ENCODE results near the gene NOL6. TPM values are rescaled to one million over a fixed set of nuclear protein-coding genes. Genes with fewer than 3 reads are reported as not detected.
"Not testable (repeated sequence)": the region's sequence is repeated elsewhere in the genome, so short reads cannot be mapped to it uniquely, and the experiment has no call there.

Gene NOL6
- total RNA-seq, 1 experiment from 2014 or later: 64.4 TPM

GRCh38 chr9:33424043-33424442, 49.7 kb downstream of the NOL6 start:
- not testable (repeated sequence) for H3K36me3 Mint-ChIP-seq (ENCODE audit: insufficient read depth in 1 of 3, low read depth in 3 of 3); H3K4me2 ChIP-seq (ENCODE audit: insufficient read depth, insufficient read length, low read length); H3K4me3 Mint-ChIP-seq; H2BK120ac ChIP-seq (ENCODE audit: low read depth, low read length, poor library complexity, severe bottlenecking); H3K56ac ChIP-seq (ENCODE audit: insufficient read length, low read depth, low read length); H3K9ac ChIP-seq (ENCODE audit: extremely low read depth, insufficient read length, low read length); H3K23ac ChIP-seq (ENCODE audit: insufficient read length, low read depth, low read length); H3K27ac Mint-ChIP-seq; H3K9me3 Mint-ChIP-seq; H3K14ac ChIP-seq (ENCODE audit: insufficient read depth, low read length); H2AFZ ChIP-seq (ENCODE audit: low read length); H2AK5ac ChIP-seq (ENCODE audit: insufficient read length, low read length); H3K27me3 Mint-ChIP-seq (ENCODE audit: low read depth); H4K20me1 ChIP-seq (ENCODE audit: control insufficient read depth, insufficient read depth, insufficient read length); H3K4me1 Mint-ChIP-seq; H2BK15ac ChIP-seq (ENCODE audit: low read depth, low read length); H3K27ac ChIP-seq (ENCODE audit: insufficient read length, low read depth, low read length); H3K4me1 ChIP-seq (ENCODE audit: insufficient read depth, low read length); H3T11ph ChIP-seq (ENCODE audit: low read length); H4K91ac ChIP-seq (ENCODE audit: insufficient read length, low read depth, low read length); DNase-seq; H3K4ac ChIP-seq (ENCODE audit: low read depth, low read length); H4K8ac ChIP-seq (replicated peaks; ENCODE audit: insufficient read length, low read depth, low read length); H2BK12ac ChIP-seq (ENCODE audit: insufficient read length, low read depth, low read length); H3K18ac ChIP-seq (ENCODE audit: insufficient read length, low read depth, low read length); H3K79me1 ChIP-seq (ENCODE audit: insufficient read depth, low read depth, low read length, poor library complexity, severe bottlenecking); H3K9me3 ChIP-seq (ENCODE audit: control insufficient read depth, low read depth, low read length); H2BK5ac ChIP-seq (ENCODE audit: insufficient read length, low read length); H4K5ac ChIP-seq (ENCODE audit: insufficient read length, low read depth, low read length); H3K27me3 ChIP-seq (ENCODE audit: insufficient read depth, low read length); H3K79me2 ChIP-seq (ENCODE audit: insufficient read depth, low read length); H2BK20ac ChIP-seq (ENCODE audit: low read depth, low read length, poor library complexity, severe bottlenecking); H3K23me2 ChIP-seq (ENCODE audit: insufficient read length, low read depth, low read length, poor library complexity, severe bottlenecking)
- no CpG with 5 or more reads among the region's 7 CpGs for WGBS (ENCODE audit: extremely low coverage, insufficient read length, low lambda C conversion rate)

All from H9 (cell line).